HepG2 (cell line): ENCODE results near the gene ZSWIM6. TPM values are rescaled to one million over a fixed set of nuclear protein-coding genes. Genes with fewer than 3 reads are reported as not detected.

ENCODE experiments used
- ATF1 ChIP-seq: IDR thresholded peaks from 2 replicates; pipeline ENCODE4 v1.6.1; 2016; ENCODE audit warnings: mild to moderate bottlenecking, control low read depth
- ATRX ChIP-seq: sonication (generic); formaldehyde crosslinking; IDR thresholded peaks from 2 replicates; pipeline ENCODE4 v1.4.0; 2020; ENCODE audit warnings: missing genetic modification reagents, borderline replicate concordance
- BRD4 ChIP-seq: sonication (generic); formaldehyde crosslinking; IDR thresholded peaks from 2 replicates; pipeline ENCODE4 v1.4.0; 2020; ENCODE audit warnings: missing genetic modification reagents
- CBFB ChIP-seq: sonication (generic); formaldehyde crosslinking; IDR thresholded peaks from 2 replicates; pipeline ENCODE4 v1.4.0; 2020; ENCODE audit warnings: missing genetic modification reagents
- HNF4A ChIP-seq: sonication (generic); formaldehyde crosslinking; IDR thresholded peaks from 2 replicates; pipeline ENCODE4 v1.4.0; 2020; ENCODE audit warnings: missing genetic modification reagents
- KLF6 ChIP-seq: IDR thresholded peaks from 2 replicates; pipeline ENCODE4 v1.8.0; 2016; ENCODE audit warnings: missing biosample characterization, missing genetic modification reagents
- MAF1 ChIP-seq: sonication (generic); formaldehyde crosslinking; IDR thresholded peaks from 2 replicates; pipeline ENCODE4 v1.5.0; 2020; ENCODE audit warnings: missing genetic modification reagents, borderline replicate concordance
- MED1 ChIP-seq: sonication (generic); formaldehyde crosslinking; IDR thresholded peaks from 2 replicates; pipeline ENCODE4 v1.4.0; 2020; ENCODE audit warnings: missing genetic modification reagents
- MTA3 ChIP-seq: sonication (generic); formaldehyde crosslinking; IDR thresholded peaks from 2 replicates; pipeline ENCODE4 v1.4.0; 2020; ENCODE audit warnings: missing genetic modification reagents
- NFE2L1 ChIP-seq: sonication (generic); formaldehyde crosslinking; IDR thresholded peaks from 2 replicates; pipeline ENCODE4 v1.4.0; 2020; ENCODE audit warnings: missing genetic modification reagents, mild to moderate bottlenecking, borderline replicate concordance
- NR2C2 ChIP-seq: sonication (generic); formaldehyde crosslinking; IDR thresholded peaks from 2 replicates; pipeline ENCODE4 v1.4.0; 2020; ENCODE audit warnings: missing genetic modification reagents, mild to moderate bottlenecking, moderate library complexity, borderline replicate concordance
- PRPF4 ChIP-seq: fragments of 200-400 bp; formaldehyde crosslinking; IDR thresholded peaks from 2 replicates; pipeline ENCODE4 v1.6.1; 2016; ENCODE audit warnings: low read length, low read depth; ENCODE audit not compliant: poor library complexity, severe bottlenecking
- RFX5 ChIP-seq: IDR thresholded peaks from 2 replicates; pipeline ENCODE4 v1.6.1; 2011; ENCODE audit warnings: low read depth, low read length, improper control_type of control experiment
- SMAD3 ChIP-seq: sonication (generic); formaldehyde crosslinking; IDR thresholded peaks from 2 replicates; pipeline ENCODE4 v1.4.0; 2020; ENCODE audit warnings: missing genetic modification reagents
- ZFP62 ChIP-seq: sonication (generic); formaldehyde crosslinking; IDR thresholded peaks from 2 replicates; pipeline ENCODE4 v1.4.0; 2020; ENCODE audit warnings: missing genetic modification reagents
- ZNF12 ChIP-seq: sonication (generic); formaldehyde crosslinking; IDR thresholded peaks from 2 replicates; pipeline ENCODE4 v1.5.0; 2020; ENCODE audit warnings: missing genetic modification reagents
- ZNF24 ChIP-seq: fragments of 450-650 bp; IDR thresholded peaks from 2 replicates; pipeline ENCODE4 v1.6.1; 2017; ENCODE audit warnings: antibody characterized with exemption, mild to moderate bottlenecking
- ZNF724P ChIP-seq: sonication (generic); formaldehyde crosslinking; IDR thresholded peaks from 2 replicates; pipeline ENCODE4 v1.8.0; 2022; ENCODE audit warnings: missing genetic modification reagents, borderline replicate concordance
- polyA plus RNA-seq, 8 experiments: library from polyadenylated mRNA; depleted of rRNA in 3 of 8; stranded (reverse) in 7 of 8; unstranded in 1 of 8; fragments of >200 nt; fragmentation: Illumina TruSeq in 4 of 8; extraction: Trizol in 4 of 8; gene quantifications; 2 replicates each; pipeline versions ENCODE4 v1.2.1 to v1.2.3, GENCODE V29; 2011 to 2016; ENCODE audit warnings: low read depth in 4 of 8, missing spikeins in 1 of 8, mixed read lengths in 1 of 8; ENCODE audit not compliant: insufficient read depth in 1 of 8
- total RNA-seq, 5 experiments: library from RNA; depleted of rRNA; stranded (reverse); fragments of >200 nt; fragmentation: Illumina TruSeq; extraction: Trizol; gene quantifications; 2 replicates each; pipeline ENCODE4 v1.2.3, GENCODE V29; 2016; ENCODE audit warnings: low read depth in 1 of 5
- TF ChIP-seq, protein P1 (sequence below): sonication (generic); formaldehyde crosslinking; IDR thresholded peaks from 2 replicates; pipeline ENCODE4 v1.4.0; 2020; ENCODE audit warnings: missing genetic modification reagents, mild to moderate bottlenecking, borderline replicate concordance
- TF ChIP-seq, protein P2 (sequence below), 2 experiments: fragments of 450-650 bp in 1 of 2; sonication (generic) in 1 of 2; formaldehyde crosslinking; IDR thresholded peaks; 2 replicates each; pipeline versions ENCODE4 v1.5.0 to v1.8.0; 2020 to 2022; ENCODE audit warnings: mild to moderate bottlenecking in 1 of 2, missing genetic modification reagents in 1 of 2
- TF ChIP-seq, protein P3 (sequence below): sonication (generic); formaldehyde crosslinking; IDR thresholded peaks from 2 replicates; pipeline ENCODE4 v1.9.0; 2021; ENCODE audit warnings: missing genetic modification reagents, borderline replicate concordance
- TF ChIP-seq, protein P4 (sequence below): sonication (generic); formaldehyde crosslinking; IDR thresholded peaks from 2 replicates; pipeline ENCODE4 v1.5.1; 2020; ENCODE audit warnings: mild to moderate bottlenecking, missing genetic modification reagents

The ZSWIM6 gene
- total and polyA plus RNA-seq, 2 of the 13 experiments (the other 11 are each of a cell fraction or from before 2014, with no cell fraction given) = 0.82 to 1.9 TPM

DNA sequence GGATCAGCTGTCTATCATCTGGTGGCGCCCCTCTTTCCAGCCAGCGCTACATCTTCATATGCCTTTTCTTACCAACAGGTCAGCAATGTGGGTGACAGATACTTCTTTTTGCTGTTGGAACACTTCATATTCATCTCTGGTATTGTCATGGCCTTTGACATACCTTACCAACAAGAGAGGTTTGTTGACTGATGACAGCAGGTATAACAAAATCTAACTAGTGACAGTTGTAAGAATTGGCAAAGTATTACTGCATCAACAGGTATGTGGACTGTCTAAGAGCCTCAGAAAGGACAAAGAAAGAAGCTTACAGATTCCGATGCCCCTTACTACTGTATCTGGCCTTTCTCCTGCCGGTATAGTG, 29.9 kb upstream of the ZSWIM6 start (continued):
- TF ChIP-seq, protein P1, sequence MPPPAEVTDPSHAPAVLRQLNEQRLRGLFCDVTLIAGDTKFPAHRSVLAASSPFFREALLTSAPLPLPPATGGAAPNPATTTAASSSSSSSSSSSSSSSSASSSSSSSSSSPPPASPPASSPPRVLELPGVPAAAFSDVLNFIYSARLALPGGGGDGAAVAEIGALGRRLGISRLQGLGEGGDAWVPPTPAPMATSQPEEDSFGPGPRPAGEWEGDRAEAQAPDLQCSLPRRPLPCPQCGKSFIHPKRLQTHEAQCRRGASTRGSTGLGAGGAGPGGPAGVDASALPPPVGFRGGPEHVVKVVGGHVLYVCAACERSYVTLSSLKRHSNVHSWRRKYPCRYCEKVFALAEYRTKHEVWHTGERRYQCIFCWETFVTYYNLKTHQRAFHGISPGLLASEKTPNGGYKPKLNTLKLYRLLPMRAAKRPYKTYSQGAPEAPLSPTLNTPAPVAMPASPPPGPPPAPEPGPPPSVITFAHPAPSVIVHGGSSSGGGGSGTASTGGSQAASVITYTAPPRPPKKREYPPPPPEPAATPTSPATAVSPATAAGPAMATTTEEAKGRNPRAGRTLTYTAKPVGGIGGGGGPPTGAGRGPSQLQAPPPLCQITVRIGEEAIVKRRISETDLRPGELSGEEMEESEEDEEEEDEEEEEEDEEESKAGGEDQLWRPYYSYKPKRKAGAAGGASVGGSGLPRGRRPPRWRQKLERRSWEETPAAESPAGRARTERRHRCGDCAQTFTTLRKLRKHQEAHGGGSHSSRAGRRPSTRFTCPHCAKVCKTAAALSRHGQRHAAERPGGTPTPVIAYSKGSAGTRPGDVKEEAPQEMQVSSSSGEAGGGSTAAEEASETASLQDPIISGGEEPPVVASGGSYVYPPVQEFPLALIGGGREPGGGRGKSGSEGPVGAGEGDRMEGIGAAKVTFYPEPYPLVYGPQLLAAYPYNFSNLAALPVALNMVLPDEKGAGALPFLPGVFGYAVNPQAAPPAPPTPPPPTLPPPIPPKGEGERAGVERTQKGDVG = no peak
- TF ChIP-seq, protein P2, sequence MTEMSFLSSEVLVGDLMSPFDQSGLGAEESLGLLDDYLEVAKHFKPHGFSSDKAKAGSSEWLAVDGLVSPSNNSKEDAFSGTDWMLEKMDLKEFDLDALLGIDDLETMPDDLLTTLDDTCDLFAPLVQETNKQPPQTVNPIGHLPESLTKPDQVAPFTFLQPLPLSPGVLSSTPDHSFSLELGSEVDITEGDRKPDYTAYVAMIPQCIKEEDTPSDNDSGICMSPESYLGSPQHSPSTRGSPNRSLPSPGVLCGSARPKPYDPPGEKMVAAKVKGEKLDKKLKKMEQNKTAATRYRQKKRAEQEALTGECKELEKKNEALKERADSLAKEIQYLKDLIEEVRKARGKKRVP (CRISPR knock-in tag; IDR thresholded peaks at IDR 0.05) = 0 out of 4 replicates have a peak, but pooled peaks of 1 of the 2 experiments have one; percentile 9
- TF ChIP-seq BRD4 (CRISPR knock-in tag) (no peak), KLF6 (CRISPR knock-in tag) (no peak), ATRX (CRISPR knock-in tag) (no peak), ZNF724P (CRISPR knock-in tag) (no peak), SMAD3 (CRISPR knock-in tag) (no peak), MED1 (CRISPR knock-in tag) (no peak), MTA3 (CRISPR knock-in tag) (no peak), ZNF12 (CRISPR knock-in tag) (no peak), MAF1 (CRISPR knock-in tag) (no peak), RFX5 (no peak), HNF4A (CRISPR knock-in tag) (no peak), ZFP62 (no peak), ATF1 (CRISPR knock-in tag) (no peak), CBFB (CRISPR knock-in tag) (no peak), PRPF4 (no peak), NR2C2 (CRISPR knock-in tag) (0 out of 2 replicates have a peak, but pooled peaks have one; percentile 3), ZNF24 (no peak), NFE2L1 (CRISPR knock-in tag) (no peak)
- TF ChIP-seq, protein P3, sequence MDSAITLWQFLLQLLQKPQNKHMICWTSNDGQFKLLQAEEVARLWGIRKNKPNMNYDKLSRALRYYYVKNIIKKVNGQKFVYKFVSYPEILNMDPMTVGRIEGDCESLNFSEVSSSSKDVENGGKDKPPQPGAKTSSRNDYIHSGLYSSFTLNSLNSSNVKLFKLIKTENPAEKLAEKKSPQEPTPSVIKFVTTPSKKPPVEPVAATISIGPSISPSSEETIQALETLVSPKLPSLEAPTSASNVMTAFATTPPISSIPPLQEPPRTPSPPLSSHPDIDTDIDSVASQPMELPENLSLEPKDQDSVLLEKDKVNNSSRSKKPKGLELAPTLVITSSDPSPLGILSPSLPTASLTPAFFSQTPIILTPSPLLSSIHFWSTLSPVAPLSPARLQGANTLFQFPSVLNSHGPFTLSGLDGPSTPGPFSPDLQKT (CRISPR knock-in tag) = no peak
- TF ChIP-seq, protein P4, sequence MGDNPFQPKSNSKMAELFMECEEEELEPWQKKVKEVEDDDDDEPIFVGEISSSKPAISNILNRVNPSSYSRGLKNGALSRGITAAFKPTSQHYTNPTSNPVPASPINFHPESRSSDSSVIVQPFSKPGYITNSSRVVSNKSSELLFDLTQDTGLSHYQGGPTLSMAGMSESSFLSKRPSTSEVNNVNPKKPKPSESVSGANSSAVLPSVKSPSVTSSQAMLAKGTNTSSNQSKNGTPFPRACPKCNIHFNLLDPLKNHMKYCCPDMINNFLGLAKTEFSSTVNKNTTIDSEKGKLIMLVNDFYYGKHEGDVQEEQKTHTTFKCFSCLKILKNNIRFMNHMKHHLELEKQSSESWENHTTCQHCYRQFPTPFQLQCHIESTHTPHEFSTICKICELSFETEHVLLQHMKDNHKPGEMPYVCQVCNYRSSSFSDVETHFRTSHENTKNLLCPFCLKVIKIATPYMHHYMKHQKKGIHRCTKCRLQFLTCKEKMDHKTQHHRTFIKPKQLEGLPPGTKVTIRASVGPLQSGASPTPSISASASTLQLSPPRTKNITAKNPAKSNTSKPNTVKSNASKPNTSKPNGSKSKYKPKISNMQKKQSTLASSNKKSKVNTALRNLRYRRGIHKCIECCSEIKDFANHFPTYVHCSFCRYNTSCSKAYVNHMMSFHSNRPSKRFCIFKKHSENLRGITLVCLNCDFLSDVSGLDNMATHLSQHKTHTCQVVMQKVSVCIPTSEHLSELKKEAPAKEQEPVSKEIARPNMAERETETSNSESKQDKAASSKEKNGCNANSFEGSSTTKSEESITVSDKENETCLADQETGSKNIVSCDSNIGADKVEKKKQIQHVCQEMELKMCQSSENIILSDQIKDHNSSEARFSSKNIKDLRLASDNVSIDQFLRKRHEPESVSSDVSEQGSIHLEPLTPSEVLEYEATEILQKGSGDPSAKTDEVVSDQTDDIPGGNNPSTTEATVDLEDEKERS = 0 out of 2 replicates have a peak, but pooled peaks have one; percentile 9
